LoVo (cell line): ENCODE results near the gene NRARP.
"Not testable (repeated sequence)": the region's sequence is repeated elsewhere in the genome, so short reads cannot be mapped to it uniquely, and the experiment has no call there.

Experiments
- DNase-seq: peaks from one replicate; pipeline ENCODE4 v3.0.0-alpha.2; 2016; ENCODE audit warnings: low spot score

The NRARP gene

GRCh38 chr9:137276473-137277328 lies 25.4 kb downstream of the NRARP start:
- peak; percentile 51 for DNase-seq

GRCh38 chr9:137275588-137276472 lies 26.2 kb downstream of the NRARP start:
- DNase-seq = no peak

- no peak for DNase-seq
These were observed 26.9 kb downstream of the NRARP start for GRCh38 chr9:137275203-137275587.

GRCh38 chr9:137273611-137274320 lies 28.3 kb downstream of the NRARP start:
- DNase-seq = no peak

GRCh38 chr9:137273095-137273490 lies 29.0 kb downstream of the NRARP start:
- DNase-seq = no peak

GRCh38 chr9:137272241-137273094 lies 29.6 kb downstream of the NRARP start:
- no peak for DNase-seq

- no peak for DNase-seq
These were observed 30.4 kb downstream of the NRARP start for GRCh38 chr9:137271696-137272076.

- no peak for DNase-seq
These were observed 31.0 kb downstream of the NRARP start for GRCh38 chr9:137270929-137271695.

GRCh38 chr9:137269231-137269772 lies 32.8 kb downstream of the NRARP start:
- DNase-seq = no peak

- DNase-seq = no peak
These were observed 33.4 kb downstream of the NRARP start for GRCh38 chr9:137268538-137269201.

GRCh38 chr9:137267933-137268355 lies 34.1 kb downstream of the NRARP start:
- DNase-seq = no peak

GRCh38 chr9:137266585-137267453 lies 35.3 kb downstream of the NRARP start:
- no peak for DNase-seq

- DNase-seq = no peak
These were observed 35.9 kb downstream of the NRARP start for GRCh38 chr9:137266162-137266527.

GRCh38 chr9:137265496-137266161 lies 36.4 kb downstream of the NRARP start:
- no peak for DNase-seq

- DNase-seq = no peak
These were observed 38.0 kb downstream of the NRARP start for GRCh38 chr9:137264067-137264466.

- no peak for DNase-seq
These were observed 38.6 kb downstream of the NRARP start for GRCh38 chr9:137263506-137263905.

- DNase-seq = no peak
These were observed 39.2 kb downstream of the NRARP start for GRCh38 chr9:137262909-137263285.

GRCh38 chr9:137262173-137262908 lies 39.7 kb downstream of the NRARP start:
- DNase-seq = not testable (repeated sequence)
